ENCODE data around the gene UMAD1.

- TF ChIP-seq MAX (IDR thresholded peaks at IDR 0.05) (no peak), EP300 (IDR thresholded peaks at IDR 0.05; ENCODE audit: borderline replicate concordance) (no peak), TAF1 (IDR thresholded peaks at IDR 0.05; ENCODE audit: low read depth) (no peak), TCF12 (IDR thresholded peaks at IDR 0.05; ENCODE audit: low read depth) (no peak), USF1 (IDR thresholded peaks at IDR 0.05) (no peak)
These were observed 129.4 kb downstream of the UMAD1 start for GRCh38 chr7:7769710-7770627.

Data from Ishikawa (cell line).